Measurements from ENCODE around the gene ALS2CL.

The ALS2CL gene

DNA sequence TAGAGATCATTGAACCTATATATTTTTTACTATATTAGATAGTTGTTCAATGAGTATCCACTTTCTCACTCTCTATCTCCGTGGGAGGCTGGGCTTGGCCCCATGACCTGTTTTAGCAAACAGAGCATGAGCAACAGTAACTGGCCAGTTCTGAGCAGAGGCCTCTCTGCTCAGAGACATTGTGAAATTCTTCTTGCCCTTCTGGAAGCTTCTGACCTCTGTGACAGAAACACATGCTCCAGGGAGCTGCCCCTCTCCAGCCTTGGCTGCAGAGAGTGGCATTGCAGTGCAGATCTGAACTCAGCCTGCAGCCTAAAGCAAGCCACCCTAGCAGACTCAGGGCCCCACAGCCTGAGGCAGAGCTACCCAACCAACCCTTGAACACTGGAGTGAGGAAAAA is 60.7 kb downstream of the ALS2CL start:
- DNase-seq (ENCODE audit: low read depth in 2 of 2) = no peak

DNA sequence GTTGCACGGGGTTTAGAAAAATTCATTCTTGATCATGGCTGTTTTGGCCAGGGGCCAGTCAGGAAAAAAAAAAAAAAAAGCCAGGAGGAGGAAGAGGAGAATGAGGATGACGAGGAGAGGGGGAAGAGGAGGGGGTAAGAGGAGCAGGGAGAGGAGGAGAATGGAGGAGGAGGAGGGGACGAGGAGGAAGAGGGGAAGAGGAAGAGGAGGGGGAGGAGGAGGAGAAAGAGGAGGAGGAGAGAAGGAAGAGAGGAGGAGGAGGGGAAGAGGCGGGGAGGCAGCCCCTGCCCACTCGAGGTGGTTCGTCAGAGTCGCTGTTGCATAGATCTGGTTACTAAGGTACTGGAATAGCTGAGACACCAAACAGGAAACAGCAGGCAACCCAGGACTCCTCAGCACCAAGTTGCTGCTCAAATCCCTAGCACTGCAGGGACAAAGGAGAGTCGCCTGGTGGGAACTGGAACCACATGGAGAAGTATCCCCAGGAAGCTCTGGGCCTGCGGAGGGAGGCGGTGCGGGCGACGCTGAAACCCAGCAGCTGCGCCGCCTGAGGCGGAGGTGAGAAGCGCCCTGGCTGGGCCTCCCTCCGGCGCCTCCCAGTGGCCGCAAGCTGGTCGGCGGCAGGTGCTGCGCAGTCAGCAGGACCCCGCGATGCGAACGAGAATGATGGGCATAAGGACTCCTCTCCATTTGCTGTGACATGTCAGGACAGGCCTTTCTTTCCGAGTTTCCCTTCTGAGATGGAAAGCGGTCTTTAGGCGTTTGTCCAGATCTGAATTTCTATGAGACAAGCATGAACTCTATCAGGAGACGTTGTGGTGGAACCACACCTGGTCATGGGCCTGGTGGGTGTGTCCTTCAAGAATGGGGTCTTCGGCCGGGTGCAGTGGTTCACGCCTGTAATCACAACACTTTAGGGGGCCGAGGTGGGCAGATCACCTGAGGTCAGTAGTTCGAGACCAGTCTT is 63.6 kb downstream of the ALS2CL start:
- DNase-seq (ENCODE audit: low read depth in 2 of 2) = peak; percentile 61 to 71

DNA sequence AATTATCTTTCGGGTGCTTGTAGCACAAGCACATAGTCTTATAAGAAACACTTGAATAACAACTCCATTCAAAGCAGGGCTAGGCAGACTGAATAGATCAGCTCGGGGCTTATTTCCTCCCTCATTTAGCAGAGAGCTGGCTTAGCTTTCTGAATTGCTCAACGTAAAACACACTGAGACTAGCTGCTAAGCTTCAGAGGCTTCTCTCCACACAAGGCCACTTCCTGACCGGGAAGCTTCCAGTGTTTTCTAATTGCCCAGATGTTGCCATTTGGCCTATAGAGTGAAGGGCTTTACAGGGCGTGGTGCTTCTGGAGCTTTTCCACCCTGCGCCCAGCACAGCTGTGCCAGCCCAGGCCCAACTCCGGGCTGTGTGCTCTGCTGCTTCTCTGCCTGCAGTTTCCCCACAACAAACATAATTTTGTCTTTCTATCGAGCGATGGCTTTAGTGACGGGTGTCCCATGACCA is 64.5 kb downstream of the ALS2CL start:
- no peak for DNase-seq (ENCODE audit: low read depth in 2 of 2)

DNA sequence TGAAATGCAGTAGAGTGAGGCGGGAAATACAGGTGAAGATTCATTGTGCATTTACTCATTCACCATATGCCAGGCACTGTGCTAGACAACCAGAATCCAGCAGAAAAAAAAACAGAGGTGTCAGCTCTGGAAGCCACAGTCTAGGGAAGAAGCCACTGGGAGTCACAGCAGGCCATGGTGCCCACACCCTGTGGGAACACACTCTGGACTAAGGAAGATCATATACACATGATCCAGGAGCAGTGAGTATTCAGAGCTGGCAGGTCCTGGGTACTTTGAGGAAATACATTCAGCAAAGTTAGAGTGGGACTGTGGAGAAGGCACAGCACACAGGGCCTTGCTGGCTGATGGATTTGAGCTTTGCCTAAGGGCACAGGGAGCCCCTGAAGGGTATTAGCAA is 66.4 kb downstream of the ALS2CL start:
- no peak for DNase-seq (ENCODE audit: low read depth in 2 of 2)

DNA sequence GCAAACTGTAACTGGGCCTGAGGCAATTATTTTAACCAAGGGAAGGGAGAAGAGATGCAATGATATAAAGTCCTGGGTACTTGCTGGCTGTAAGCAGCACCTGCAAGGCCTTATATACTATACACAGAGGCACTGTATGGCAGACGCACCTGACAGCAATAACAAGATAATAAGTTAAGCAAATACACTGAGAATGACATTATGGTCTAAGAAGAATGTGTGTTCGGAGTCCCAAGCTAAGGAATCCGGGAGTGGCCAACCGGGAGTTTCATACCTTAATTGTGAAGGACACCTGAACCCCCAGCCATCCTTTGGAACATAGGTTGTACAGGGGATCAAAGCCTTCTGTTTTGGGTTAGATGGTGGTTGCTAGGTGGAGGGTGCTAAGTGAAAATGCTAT is 67.4 kb downstream of the ALS2CL start:
- DNase-seq (ENCODE audit: low read depth in 2 of 2) = no peak

DNA sequence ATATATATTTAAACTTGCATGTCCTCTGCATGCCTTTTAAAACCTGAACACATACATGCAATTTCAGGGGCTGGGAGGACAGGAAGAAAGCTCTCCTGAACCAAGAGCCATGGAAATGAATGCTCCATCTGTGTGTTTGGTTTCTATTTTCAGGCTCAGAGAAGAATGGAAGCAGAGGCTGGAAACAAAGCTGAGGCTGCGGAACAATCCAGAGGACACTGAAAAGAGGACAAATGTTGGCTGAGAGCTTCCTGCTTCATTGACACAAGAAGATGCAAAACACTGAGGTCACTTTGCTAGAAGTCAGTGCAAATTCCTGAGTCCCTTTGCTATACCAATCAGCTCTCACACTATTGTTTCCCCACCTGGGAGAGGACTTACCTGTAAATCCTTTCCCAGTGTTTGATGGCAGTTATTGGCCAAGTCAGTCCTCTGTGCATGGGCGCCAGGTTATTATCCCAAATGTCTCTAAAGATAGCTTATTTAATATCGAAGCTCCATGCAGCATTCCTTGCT is 68.4 kb downstream of the ALS2CL start:
- no peak for DNase-seq (ENCODE audit: low read depth in 2 of 2)

DNA sequence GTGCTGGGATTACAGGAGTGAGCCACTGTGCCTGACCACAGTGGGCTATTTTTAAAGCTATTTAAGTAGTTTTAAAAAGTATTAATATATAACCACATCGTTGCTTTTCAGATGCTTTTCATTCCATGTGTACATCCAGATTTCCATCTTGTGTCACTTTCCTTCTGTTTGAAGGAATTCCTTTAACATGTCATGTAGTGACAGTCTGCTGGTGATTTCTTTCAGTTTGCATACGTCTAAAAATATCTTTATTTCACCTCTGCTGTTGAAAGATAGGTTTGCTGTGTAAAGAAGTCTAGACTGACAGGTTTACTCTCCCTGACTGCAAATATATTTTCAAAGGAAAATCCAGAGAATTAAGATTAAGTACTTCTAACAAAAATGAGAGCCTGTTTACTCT is 68.9 kb downstream of the ALS2CL start:
- DNase-seq (ENCODE audit: low read depth in 2 of 2) = no peak

DNA sequence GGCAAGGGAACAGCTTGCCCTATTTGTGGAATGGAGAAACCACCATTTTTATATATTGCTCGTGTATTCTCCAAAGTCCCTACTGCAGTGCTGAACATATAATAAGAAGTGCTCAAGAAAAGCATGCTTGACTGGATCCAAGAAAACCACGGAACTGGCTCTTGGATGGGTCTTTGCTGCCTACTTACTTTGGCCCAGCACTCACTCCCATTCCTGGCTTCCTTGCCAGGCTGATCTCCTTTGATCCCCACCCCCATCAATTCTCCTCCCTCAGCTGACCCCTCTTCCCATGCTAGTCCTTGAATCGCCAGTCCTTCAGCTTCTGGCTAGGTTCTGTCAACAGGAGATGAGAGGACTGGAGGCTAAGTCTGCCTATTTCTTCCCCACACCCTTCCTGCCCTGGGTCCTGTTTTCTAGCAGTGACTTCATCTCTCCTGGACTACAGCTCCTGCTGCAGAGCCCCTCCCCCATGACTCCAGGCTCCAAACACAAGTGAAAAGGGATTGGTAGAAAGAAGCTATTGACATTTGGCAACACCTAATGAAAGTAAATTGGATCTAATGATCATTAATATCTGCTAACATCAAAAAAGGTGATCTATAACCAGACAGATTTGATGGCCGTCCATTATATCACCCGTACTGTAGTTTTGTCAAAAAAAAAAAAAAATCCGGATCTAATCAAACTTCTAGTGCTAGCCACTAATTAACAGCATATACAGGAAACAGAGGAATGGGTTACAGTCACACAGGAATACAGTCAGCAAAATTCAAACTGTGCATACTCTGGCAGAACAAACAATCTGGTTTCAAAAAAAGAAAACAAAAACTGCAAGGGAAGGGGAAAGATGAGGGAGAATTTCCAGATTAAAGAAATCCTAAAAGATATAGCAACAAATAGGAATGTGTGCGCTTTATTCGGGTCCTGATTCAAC is 73.4 kb downstream of the ALS2CL start:
- DNase-seq (ENCODE audit: low read depth in 2 of 2) = no peak

All from stimulated activated CD4-positive, alpha-beta T cell treated with anti-CD3 and anti-CD28 coated beads, Interleukin-1b, Interleukin-23, amount 100 ng/mL, for 4 hours (primary cell).